Mesenteric fat pad (tissue), 1 donor: ENCODE measurements around the gene PTGIS. TPM values are rescaled to one million over a fixed set of nuclear protein-coding genes. Genes with fewer than 3 reads are reported as not detected.

Experiments used
- DNase-seq: peaks from one replicate; pipeline ENCODE4 v3.0.0-alpha.2; 2020; ENCODE audit warnings: low spot score
- total RNA-seq: library from RNA; stranded (reverse); fragmentation: NEBNext Ultra II Directional; extraction: Animal tissue kit (Norgen Biotek cat#: 25700); gene quantifications from one replicate; pipeline ENCODE4 v1.2.1, GENCODE V29; 2021
- donor health status: DM: yes; HTN: yes; CAD: no.

PTGIS gene
- total RNA-seq, 1 donor from 2014 or later: 124 TPM

DNA sequence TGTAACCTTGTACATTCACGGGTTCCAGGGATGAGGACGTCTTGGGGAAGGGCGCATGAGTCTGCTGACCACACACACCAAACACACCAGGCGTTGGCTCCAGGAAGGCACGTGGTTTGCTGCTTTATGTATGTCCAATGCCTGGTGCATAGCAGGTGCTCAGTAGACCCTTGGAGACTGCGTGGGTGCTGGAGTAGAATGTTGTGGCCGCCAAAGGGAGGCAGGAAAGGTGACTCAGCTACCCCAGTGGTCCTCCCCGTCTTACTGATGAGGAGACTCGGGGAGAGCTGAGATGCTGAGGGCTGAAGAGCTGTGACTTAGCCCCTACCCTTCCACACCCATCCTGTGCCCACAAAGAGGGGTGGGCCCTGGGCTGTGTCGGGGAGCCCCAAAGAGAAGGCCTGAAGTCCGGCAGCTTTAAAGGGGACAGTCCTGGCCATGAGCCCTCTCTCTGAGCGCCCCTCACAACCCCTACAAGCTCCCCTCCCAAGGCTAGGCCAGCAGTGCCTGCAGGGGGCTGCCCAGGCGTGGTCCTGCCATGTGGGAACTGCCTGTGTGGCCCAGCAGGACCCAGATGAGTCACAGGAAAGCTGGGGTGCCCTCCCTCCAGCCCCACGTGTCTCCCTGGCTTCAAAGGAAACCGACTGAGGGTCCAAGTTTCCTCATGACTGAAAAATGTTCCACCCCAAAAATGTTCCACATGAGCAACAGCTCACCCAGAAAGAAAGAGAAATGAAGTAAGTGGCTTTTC lies 28.0 kb upstream of the PTGIS start:
- no peak for DNase-seq

DNA sequence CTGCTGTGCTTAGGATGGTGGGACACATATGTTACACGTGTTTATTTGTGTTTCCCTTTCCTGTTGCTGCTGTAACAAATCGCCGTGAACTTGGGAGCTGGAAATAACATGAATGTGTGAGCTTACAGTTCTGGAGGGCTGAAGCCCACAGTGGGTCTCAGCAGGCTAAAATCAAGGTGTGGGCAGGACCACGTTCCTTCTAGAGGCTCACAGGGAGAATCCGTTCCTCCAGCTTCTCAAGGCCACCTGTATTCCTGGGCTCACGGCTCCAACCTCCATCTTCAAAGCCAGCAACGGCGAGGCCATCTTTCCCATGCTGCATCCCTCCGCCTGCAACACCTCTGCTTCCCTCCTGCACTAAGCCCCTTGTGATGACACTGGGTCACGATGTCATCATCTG lies 27.4 kb upstream of the PTGIS start:
- no peak for DNase-seq

DNA sequence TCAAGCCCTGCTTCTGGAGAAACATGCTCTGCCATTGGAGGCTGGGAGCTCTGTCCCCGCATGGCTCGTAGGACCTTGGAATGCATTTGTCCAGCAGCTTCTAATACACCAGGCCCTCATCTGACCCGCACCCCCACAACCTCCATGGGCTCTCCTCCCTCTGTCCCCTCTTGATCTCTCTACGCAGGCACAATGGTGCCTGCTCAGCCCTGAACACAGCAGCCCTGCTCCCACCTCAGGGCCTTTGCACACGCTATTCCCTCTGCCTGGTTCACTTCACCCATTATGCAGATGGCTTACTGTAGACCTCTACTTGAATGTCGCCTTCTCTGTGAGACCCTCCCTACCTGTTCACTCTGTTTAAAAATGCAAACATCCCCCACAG lies 27.0 kb upstream of the PTGIS start:
- no peak for DNase-seq

DNA sequence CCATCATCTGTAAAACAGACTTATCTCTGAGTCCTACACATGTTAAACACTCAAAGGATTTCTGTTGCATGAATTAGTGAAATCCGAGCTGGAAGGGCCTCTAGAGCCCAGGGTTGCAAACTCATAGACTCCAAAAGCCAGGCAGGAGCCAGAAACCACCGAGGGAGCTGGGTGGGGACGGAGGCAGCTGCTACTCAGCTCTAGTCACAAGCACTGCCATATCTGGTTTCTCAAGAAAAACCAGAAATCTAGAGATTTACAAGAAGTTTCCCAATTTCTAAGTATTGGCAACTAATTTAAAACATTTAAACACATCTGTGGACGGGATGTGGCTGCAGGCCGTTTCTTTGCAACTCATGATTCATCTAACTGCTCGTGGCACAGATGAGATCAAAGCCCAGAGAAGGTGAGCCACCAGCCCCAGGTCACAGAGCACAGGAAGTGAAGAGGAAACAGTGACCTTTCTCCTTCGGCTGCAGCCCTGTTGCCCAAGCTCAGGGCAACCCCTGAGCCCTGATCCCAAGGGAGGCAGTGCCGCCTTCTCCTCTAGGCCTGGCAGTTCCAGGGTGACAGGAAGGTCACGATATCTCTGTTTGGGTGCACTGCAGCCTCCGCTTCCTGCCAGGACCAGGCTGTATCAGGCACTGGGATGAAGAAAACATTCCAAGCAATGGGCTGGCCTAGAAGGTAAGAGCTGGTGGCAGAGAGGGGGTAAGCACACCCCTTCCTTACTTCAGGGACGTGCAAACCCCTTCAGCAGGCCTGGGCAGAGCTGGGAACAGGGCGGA lies 26.4 kb upstream of the PTGIS start:
- DNase-seq: no peak

DNA sequence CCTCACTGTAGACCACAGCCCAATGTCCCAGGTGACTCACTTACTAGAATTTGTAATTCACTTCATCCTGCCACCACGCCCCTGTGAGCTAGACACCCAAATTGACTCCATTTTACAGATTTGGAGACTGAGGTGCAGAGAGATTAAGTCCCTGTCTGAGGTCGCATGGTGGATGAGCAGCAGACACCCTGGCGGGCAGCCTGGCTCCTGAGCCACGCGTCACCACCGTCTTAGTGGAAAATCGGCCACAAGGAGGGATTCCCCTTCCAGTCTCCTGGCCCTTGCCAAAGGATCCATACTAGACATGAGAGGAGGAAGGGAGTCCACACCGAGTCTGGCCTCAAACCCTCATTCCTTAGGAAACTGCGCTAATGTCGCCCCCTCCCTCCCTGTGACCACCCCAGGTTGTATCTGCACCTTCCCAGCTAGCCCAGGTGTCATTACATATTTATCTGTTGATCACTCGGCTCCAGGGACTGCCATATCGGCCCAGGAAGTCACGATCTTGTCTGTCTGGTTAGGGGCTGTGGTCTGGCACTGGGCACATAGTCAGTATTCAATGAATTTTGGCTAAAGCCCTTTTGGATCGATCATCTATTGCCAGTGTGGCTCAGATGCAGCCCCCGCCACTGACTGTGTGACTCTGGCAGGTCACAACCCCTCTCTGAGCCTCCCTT lies 25.7 kb upstream of the PTGIS start:
- no peak for DNase-seq

DNA sequence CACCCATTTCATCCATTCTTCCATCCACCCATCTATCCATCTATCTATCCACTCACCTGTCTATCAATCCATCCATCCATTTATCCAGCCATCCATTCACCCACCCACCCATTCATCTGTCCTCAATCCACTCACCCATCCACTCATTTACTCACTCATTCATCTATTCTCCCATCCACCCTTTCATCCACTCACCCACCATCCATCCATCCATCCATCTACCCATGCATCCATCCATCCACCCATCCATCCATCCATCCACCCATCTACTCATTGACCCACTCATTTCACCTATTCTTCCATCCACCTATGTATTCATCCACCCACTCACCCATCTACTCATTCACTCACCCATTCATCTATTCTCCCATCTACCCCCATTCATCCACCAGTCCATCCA lies 24.2 kb upstream of the PTGIS start:
- DNase-seq: no peak

DNA sequence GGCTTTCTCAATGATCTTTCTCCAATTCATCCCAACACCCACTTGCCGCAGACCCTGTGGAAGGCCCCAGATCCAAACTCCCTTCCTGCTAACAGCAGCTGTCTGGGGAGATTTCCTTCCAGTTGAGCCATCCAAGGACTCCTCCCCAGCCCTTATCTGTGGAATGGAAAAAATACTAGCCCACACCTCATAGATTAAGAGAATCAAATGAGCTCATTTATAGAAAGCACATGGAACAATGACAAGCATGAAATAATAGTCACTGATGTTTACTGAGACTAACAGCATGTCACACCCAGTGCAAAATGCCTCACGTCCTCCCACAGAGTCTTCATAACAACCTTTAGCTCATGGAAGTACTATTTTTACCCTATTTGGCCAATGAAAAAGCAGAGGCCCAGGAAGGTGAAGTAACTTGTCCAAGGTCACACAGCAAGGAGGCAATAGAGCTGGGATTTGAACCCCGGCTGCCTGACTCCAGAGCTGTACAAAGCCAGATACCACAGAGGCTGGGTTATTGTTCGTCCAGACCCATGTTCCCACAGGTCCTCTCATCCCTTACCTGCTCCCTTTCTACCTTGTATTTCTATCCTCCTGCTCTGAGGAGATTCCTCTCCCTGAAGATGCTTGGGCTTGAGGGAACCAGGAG lies 23.4 kb upstream of the PTGIS start:
- DNase-seq: no peak

DNA sequence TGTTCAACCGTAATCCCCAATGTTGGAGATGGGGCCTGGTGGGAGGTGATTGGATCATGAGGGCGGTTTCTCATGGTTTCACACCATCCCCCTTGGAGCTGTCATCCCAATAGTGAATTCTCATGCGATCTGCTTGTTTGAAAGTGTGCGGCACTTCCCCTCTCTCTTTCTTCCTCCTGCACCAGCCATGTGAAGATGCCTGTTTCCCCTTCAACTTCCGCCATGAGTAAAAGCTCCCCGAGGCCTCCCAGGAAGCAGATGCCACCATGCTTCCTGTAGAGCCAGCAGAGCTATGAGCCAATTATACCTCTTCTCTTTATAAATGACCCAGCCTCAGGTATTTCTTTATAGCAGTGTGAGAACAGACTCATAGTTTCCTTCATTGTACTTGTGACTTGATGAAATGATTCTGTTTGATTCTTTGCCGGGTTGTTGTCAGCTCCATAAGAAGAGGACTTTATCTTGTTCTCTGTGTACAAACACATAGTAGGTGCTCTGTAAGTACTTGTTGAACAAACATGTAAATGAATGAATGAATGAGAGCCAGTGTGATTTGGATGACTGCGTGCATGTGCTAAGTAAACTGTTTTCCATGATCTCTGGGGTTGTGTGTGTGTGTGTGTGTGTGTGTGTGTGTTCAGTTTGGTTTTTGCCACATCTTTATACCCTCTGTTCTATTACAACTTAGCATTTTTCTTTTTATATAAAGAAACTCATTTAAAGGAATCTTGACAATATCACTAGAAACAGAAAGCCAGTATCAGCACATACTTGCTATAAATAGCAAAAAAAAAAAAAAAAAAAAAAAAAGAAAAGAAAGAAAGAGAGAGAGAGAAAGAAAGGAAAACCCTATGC lies 22.5 kb upstream of the PTGIS start:
- DNase-seq: no peak

DNA sequence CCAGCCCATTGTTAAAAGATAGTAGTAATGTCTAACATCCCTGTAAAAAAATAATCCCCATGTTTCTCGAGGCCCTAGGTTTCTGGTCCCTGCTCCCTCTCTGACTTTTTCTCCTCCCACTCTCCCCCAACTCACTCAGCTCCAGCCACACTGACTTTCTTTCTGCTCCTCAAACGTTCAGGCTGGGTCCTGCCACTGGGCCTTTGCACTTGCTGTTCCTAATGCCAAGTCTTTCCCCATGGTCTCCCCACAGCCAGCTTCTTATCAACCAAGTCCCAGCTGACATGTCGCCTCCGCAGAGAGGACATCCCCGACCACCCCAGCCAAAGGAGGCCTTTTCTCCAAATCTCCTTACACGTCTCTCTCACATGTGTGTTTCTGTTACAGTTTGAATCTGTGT lies 21.8 kb upstream of the PTGIS start:
- no peak for DNase-seq

DNA sequence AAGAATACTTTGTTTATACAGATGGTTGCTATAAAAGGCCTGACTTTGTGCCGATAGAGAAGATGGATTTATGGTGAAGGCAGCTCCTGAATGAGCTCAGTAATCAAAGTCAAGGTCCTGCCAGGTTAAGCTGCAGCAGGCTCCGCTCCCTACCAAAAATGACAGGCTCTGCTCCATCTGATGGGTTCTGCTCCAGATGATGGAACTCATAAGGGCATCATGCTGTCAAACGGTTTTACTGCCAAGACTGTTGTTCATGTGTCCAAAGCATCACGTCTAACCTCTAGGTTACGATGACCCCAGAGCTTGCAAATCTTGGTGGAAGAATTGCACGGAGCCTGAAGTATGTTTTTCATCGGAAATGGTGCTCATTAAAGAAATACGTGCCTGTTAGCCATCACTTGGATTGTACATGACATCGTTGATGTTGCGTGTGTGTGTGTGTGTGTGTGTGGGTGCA lies 19.2 kb upstream of the PTGIS start:
- DNase-seq: no peak

DNA sequence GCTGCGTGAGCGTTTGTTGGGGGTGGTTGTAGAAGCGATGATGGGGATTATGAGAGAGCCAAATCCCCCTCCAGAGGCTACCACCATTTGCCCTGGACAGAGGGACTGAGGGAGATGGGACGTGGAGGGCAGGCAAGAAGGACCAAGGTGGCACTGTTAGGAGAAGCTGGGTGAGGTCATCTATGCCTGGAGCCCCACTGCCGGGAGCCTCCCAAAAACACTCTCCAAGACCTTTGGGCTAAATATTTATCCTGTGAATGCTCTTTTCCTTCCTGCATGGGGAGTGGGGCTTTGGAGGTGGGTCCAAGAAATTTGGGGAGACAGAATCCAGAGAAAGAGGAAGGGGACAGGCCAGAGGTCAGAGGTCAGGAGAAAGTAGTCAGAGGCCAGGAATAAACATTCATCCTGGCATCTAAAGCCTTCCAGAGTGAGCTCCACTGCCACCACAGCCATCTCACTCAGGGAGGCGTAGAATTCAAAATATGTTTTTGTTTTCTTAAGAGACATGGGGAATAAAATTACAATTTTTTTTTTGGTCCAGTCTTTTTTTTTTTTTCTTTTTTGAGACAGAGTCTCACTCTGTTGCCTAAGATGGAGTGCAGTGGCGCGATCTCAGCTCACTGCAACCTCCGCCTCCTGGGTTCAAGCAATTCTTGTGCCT lies 17.8 kb upstream of the PTGIS start:
- no peak for DNase-seq

DNA sequence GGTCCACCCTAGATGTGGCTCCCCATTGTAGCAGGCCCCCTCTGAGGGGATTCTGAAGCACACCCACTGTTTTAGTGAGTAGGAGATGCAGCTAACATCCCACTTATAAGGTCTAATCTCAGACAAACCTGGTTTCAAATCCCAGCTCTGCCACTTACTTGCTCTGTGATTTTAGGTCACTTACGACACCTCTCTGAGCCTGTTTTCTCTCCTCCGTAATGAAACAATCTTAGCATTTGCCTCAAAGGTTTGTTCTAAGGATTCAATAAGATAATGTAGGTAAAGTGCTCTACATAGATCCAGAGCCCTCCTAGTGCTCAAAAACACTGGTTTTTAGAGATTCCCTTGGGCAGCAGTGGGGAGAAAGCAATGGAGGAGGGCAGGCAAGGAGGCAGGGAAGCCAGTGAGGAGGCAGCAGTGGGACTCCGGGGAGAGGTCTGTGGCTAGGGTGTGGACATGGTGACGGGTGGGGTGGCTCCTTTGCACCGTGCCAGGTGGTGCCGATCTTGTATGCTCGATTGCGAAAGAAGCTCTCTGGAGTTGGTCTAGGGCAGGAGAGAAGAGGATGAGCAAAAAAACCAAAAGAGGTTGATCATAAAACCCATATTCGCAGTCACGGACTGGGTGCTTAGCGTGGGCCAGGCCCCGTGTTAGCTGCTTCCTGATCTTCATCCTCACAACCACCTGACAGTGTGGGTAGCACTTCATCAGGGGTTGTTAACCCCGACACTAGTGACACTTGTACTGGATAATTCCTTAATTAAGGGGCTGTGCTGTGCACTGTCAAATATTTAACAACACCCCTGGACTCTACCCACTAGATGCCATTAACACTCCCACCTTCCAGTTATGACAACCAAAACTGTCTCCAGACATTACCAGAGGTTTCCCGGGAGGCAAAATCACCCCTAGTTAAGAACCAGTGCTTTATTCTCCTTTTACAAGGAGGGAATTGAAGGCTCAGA lies 16.8 kb upstream of the PTGIS start:
- no peak for DNase-seq

DNA sequence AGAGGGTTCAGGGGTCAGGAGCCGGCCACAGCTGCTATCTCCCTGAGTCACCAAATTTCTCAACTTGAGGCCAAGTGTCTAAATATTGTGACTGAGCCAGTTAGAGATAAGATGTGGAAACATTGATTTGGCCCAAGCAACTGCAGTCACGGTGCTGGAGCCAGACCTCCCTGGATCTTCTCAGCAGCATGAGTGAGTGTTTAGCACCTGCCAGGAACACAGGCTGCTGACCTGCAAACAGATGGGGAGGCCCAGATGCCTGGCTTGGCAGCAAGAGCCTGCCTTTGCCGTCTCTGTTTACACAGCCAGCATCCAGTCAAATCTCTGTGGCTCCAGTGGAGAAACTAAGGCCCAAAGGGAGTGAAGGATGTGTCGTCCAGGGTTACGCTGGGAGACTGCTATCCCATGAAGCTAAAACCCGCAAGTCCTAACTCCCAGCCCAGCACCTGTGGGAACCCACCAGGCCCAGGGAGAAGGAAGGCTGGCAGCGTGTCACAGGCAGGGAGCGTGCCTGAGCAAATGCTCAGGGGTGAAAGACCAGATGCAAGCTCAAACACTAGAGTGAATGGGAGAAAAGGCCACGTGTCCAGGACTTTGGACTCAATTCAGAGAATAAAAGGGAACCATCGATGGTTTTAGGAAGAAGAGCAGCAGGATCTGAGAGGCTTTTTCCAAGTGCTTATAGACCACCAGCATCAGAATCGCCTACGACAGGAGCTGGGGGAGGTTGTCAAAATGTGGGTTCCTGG lies 15.9 kb upstream of the PTGIS start:
- no peak for DNase-seq

DNA sequence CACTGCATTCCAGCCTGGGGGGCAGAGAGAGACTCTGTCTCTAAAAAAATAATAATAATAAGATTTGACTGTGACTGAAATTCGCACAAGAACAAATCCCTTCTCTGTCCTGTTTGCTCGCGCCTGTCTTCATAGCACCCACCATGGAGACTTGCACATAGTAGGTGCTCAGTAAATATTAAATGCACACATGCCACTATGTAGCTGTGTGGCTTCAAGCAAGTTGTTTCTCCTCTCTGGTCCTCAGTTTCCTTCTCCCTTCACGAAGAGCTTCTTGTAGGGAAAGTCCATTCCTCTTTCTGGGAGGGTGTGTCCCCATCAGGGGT lies 15.4 kb upstream of the PTGIS start:
- no peak for DNase-seq

DNA sequence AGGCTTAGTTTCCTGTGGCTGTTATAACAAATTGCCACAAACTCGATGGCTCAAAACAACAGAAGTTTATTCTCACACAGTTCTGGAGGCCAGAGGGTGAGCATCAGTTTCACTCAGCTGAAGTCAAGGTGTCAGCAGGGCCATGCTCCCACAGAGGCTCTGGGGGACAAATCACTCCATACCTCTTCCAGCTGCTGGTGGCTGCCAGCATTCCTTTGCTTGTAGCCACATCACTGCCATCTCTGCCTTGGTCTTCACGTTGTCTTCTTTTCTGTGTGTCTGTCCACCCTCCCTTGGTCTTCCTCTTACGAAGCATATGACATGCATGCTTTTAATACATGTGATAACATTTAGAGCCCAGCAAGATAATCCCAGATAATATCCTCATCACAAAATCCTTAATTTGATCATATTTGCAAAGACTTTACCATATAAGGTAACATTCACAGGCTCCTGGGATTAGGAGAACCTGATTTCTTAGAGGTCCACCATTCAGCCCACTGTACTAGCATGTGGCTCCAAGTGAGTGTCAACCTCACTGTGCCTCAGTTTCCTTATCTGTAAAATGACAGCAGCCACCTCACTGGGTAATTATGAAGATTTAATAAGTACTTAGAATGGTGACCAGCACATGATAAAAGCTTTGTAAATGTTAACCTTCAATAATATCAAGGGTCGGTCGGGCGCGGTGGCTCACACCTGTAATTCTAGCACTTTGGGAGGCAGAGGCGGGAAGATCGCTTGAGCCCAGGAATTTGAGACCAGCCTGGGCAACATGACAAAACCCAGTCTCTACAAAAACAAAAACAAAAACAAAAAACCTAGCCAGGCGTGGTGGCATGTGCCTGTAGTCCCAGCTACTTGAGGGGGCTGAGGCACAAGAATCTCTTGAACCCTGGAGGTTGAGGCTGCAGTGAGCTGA lies 14.7 kb upstream of the PTGIS start:
- no peak for DNase-seq

DNA sequence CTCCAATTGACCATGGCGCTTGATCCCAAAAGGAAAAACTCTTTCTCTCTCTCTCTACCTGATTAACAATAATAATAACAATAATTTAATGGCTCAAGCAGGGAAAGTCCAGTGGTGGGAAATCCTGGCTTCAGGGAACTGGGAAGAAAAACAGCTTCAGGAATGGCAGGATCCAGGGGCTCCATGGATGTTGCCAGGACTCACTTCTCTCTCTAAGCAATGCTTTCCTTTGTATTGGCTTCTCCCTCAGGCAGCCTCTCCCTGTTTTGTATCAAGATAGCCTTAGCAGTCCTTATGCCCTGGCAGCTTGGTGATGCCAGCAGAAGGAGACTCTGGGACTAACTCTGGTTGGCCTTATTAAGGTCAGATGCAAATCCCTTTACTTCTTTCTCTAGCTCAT lies 13.5 kb upstream of the PTGIS start:
- DNase-seq: no peak

DNA sequence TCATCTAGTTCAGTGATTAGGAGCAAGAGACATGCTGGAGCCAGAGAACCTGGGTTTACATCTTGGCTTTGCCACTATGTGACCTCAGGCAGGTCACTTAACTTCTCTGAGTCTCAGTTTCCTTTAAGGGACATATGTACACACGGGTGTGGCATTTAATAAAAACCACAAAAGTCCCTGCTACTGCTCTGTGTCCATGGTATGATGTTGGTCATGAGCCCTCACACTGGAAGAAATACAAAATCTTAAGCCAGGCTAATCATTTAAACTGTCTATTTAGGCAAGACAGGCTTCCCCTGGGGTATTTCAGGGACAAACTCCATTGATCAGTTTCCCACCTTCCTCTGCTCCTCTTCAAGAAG lies 12.9 kb upstream of the PTGIS start:
- DNase-seq: no peak
